ENCODE data around the gene POLN.
"Not testable (repeated sequence)": the region's sequence is repeated elsewhere in the genome, so short reads cannot be mapped to it uniquely, and the experiment has no call there.

The POLN gene

DNA sequence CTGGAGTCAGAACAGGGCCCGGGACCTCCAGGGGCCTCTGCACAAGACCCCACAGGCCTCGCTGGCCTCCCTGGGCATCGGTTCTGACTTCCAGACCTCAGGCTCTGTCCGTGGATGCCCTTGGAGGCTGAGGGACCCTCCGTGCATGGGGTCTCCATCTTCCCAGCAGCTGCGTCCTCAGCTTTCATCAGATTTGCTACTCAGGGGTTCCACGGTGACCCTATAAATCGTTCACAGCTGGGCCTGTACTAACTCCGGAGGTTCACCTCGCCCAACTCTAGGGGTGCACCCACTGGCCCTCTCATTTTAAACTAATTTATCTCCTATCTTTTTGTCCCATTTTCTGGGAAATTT is 33.1 kb upstream of the POLN start:
- not testable (repeated sequence) for DNase-seq

DNA sequence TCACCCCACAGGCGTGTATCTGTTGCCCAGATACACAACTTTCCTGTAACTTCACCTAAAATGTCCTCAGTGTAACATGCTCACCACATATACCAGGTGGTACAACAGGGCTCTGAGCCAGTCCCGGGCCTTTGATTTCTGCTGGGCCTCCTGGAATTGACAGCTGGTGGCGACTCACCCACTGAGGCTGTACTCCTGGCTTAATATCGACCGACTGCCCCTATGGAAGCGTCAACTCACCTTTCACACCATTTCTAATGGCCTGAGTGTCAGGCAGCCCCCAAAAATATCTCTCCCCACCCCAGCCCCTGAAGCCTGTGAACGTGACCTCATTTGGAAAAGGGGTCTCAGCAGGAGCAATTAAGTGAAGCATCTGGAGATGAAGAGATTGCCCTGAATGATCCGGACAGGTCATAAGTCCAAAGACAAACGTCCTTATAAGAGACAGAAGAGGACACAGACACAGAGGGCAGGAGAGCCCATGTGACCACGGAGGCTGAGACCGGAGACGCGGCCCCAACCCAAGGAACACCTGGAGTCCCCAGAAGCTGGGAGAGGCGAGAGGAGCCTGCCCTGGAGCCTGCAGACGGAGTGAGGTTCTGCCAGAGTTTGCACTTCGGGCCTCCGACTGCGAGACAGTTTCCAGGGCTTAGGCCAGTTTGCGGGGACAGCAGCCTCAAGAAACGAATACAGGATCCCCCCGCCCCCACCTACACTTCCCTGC is 32.6 kb upstream of the POLN start:
- no peak for DNase-seq

DNA sequence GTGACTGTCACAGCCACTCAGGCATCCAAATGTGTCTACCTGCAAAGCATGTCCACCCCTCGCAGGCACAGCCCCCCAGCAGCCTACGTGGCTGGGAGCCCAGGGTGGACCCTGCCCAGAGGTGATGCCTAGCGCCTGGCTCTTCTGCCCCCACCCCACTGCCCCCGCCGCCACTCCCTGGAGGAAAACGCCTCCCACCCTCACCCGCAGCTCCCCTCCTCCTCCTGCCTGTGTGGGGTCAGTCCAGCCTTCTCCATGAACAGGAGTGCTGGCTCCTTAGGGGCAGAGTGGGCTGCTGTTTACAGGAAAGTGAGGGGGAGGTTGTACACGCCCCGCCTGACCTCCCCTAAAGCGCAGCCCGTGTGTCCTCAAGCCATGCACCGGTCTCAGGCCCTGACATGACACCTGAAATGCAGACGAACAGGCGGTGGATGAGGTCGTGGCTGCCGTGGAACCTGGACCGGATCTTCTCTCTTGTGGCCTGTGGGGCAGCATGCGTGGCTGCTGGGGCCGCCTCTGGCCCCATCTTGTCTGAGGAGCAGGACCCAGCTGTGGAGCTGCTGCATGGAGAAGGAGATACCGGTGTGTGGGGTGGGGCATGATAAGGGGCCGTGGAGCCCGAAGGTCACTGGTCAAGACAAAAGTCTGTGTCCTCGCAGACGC is 31.9 kb upstream of the POLN start:
- no peak for DNase-seq

- DNase-seq = no peak
These were observed 31.3 kb upstream of the POLN start for GRCh38 chr4:2273221-2273620.

DNA sequence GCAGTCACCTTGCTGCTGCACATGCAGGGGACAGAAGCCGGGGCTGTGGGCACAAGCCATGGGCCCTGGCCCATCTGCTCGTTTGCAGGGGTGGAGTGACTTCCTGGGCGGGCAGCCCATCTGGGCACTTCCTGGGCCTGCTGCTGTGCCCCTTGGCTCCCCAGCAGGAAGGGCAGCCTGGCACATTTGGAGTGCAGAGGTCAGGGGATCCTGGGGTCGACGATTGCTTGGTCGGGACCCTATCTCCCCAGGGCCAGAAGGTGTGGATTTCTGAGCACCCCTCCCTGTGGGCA is 30.9 kb upstream of the POLN start:
- DNase-seq = no peak

DNA sequence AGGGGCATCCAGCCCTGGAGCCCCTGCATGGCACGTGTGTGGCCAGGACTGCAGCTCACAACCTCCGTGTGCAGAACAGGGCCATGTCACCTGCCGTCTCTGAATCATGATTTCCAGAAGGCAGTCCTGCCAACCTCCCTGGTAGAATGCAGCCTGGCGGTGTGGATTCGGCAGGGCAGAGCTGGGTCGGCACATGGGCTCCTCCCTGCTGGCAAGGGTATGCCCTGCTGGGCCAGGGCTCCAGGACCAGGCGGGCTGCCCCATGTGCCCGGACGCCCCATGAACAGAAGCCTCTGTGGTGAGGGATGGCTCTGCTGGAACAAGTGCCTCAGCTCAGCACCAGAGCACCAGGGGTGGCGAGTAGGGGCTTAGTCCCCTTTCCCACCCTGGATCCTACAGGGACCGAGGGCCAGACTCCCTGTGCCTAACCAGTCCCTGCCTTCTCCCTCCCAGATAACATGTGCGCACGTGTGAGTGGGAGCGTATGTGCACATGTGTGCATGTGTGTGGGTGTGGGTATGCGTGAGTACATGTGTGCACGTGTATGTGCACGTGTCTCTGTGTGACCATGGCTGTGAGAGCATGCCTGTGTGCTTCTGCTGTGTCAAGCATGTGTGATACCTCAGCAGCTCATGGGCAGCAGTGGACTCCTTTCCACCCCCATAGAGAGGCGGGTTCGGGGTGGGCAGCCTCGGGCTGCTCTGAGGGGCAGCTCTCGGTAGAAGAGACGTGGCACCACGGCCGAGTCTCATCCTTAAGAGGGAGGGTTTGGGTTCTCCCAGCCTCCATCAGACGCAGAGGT is 30.3 kb upstream of the POLN start:
- DNase-seq = no peak

- no peak for DNase-seq
These were observed 29.5 kb upstream of the POLN start for GRCh38 chr4:2271279-2272025.

DNA sequence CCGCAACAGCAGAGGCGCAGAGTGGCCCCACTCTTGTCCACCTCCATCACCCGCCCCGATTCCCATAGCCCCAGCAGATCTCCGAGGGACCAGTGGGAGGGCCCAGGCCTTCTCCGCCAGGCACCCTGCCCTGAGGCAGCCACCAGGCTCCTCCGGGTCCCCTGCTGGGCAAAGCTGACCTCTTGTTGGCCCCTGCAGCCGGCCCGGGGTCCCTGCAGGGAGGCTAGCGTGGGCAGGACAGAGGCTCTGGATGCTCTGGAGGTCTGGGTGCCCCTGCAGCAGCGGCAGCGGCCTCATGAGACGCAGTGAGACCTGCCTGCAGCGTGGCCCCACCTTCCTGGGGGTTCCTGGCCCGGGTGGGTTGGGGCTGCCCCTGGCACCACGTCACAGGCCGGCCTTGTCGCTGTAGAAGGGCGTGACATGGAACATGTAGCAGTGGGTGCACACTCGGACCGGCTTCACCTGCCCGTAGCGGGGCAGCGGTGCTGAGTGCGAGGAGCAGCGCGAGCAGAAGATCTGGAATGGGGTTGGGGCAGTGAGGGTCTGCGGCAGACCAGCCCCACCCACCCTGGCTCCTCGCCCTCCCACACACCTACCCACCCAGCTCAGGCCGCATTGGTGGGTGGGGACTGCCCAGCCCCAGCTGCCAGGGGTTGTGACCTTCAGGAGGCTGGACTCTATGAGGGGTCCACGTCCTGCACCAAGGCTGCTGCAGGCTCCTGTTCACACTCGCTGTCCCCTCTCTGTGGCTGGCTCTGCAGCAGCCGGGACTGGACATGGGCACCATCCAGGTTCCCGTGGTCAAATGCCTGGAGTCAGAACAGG is 28.6 kb upstream of the POLN start:
- no peak for DNase-seq

DNA sequence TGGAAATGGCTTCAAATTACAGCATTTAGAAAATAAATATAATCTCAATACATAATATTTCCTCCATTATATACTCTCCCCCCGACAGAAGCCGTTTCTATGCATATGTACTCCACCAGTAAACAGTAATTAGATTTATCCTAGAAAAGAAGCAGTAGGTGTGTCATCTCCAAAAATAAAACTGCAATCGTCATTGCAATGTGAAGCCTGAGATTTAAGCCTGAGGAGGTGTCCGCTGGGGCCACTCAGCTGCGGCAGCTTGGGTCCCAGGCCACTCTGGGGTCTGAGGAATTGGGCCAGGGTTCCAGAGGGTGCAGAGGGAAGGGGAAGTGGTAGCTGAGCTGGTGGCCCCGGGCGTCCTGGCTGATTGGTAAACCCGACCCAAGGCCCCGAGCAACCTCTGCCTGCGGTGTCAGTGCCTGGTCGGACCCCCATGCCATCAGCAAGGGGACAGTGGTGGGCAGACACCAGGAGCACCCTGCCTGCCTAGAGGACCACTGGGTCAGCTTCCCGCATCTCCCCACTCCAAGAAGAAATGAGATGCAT is 27.8 kb upstream of the POLN start:
- DNase-seq = no peak

GRCh38 chr4:2269206-2269531 is 27.2 kb upstream of the POLN start:
- DNase-seq = no peak

DNA sequence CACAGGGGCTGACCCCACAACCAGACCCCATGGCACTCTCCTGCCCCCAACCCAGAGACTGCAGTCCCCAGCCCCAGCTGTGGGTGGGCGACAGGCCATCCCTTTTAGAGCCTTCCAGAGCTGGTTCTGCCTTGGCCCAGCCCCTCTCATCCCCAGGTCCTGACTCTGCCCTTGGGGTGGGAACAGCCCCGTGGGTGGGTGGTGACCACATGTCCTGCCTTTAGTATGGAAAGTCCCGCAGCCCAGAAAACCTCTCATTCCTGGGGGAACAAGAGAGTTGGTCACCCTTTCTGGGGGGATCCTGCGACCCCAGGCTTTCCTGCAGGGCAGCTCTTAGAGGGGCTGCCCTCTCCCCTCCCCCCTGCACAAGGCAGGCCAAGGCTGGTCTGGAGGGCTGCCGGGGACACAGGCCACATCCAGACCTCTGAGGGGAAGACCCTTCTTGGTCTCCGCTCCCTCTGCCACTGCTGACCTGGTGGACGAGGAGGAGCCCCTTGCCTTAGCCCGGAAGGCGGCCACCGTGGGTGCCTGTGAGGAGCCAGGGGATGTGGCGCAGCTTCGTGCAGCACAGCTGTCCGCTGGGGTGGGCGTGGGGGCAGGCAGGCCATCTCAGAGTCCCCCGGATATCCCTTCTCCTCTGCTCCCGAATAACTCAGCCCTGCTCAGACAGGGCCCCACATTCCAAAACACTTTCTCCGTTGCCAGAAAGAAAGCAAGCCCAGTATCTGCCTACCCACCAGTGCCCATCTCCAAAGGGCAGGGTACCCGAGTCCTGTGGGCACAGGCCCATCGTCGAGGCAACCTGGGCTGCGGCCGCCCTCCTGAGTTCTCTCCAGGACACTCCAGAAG is 26.7 kb upstream of the POLN start:
- DNase-seq = no peak

DNA sequence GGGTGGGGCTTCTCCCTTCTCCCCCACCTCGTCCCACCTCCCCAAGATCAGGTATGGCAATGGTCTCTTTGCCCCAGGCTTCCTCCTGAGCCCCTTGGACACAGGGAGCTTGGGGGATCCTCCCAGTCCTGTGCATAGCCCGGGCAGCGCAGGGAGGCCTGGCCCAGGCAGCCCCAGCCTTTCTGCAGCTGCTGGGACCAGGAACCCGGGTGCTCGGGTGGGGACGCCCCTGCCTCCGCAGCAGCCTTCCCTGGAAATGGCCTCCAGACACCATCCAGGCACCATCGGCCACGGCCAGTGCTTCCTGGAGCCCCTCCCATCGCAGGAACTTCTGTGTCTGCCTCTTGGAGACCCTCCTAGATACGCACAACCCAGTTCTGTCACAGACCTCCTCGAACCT is 25.9 kb upstream of the POLN start:
- no peak for DNase-seq

GRCh38 chr4:2267320-2267811 is 25.4 kb upstream of the POLN start:
- no peak for DNase-seq

DNA sequence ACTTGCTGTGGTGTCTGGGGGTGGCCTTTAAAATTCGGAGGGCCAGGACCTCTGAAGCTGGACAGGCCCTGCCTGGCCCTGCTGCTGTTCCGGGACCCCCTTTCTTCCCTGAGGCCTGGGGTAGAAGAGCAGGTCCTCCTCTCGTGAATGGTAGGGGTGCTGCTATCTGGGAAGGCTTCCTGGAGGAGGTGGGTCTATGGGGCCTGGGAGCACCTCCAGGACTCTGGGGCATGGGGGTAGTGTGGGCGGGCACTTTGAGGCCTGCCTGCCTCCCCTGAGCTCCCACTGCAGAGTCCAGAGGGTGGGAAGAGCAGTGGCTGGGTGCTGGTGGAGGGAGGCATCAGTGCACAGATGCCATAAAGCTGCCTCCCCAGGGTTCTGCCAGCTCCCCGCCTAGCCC is 24.9 kb upstream of the POLN start:
- no peak for DNase-seq

GRCh38 chr4:2266181-2266580 is 24.3 kb upstream of the POLN start:
- no peak for DNase-seq

DNA sequence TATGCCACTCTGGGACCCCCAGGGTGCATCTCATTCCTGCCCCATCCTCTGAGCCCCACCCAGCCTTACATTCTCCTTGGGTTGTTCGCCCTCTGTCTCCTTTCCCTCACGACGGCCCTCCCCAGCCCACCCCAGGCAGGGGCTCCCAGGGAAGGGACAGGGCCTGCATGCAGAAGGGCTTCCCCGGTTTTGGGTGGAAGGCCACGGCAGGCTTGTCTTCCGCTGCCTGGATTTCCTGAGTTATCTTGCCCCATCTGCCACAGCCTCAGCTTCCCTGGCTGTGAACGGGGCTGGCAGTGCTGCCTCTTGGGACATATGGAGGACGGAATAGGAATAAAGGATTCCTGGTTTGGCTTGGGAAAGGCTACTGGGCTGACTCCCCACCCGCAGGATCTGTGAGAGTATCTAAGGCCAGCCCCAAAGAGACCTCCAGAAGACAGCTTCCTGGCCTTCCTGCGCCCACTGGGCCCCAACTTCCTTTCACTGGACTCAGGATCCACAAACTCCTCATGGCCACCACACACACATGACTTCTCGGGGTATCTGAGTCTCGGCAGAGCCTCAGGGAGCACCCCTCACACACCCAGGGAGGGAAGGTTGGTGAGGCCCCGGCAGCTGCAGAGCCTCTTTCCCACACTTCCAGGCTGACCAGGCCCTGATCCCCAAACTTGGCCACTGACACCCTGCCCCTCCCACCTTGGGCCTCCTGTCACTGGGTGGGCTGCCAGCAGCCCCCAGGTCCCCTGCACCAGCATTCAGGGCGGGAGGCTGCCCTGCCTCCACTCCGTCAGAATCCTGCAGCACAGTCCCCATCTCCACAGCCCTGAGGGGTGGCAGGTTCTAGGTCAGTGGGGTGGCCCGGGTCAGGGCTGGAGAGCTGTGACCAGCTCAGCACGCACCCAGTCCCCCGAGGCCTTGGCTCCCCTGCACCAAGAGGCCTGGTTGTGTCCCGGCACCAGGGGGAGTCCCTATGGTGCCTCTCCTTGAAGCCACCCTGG is 23.5 kb upstream of the POLN start:
- DNase-seq = no peak

DNA sequence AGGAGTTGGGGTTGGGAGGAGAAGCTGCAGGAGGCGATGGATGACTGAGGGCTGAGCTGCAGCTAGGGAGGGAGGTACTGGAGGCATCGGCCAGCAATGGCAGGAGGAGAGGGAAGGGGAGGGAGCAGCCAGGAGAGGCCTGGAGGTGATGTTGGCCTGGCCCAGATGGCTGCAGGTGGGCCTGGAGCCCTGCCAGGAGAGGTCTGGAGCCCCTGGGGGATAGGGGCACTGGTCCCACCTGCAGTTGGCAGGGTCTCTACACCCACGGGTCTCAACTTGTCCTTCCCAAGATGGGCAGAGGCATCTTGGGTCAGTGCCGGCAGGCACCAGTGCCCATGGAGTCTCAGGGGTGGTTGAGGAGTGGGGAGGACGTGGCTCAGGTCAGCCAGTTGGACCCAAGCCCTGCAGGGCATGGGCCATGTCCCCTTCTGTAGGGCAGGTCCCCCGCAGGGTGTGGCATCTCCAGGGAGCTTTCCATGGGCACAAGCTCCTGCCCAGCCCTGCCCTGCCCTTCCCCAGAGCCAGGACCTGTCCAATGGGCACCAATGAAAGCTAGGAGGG is 22.6 kb upstream of the POLN start:
- no peak for DNase-seq

- no peak for DNase-seq
These were observed 22.0 kb upstream of the POLN start for GRCh38 chr4:2263926-2264321.

DNA sequence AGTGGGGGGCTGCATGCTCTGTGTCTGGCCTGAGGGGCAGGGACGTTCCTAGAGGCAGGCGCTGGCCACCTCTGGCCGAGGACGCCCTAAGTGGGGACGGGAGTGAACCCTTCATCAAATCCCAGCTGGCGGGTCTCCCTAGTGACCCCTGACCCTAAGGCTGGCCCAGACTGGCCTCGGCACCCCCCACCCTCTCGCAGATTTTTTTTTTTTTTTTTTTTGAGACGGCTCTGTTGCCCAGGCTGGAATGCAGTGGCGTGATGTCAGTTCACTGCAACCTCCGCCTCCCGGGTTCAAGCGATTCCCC is 21.0 kb upstream of the POLN start:
- DNase-seq = no peak

Measured in activated T-cell treated with anti-CD3 and anti-CD28 coated beads, Interleukin-2, amount 50 U/mL, for 48 hours (primary cell).